HG03045 (cell line): Measurements from ENCODE around the gene DRAP1.

Experiments
- ATAC-seq: cut with Tn5 transposase; IDR thresholded peaks from one replicate; pipeline ENCODE4 v1.9.1; 2021; ENCODE audit warnings: mild to moderate bottlenecking, moderate library complexity; ENCODE audit not compliant: unreplicated experiment

DRAP1 gene

GRCh38 chr11:65919141-65919572 is at the start of gene DRAP1:
TSS of gene DRAP1 (plus strand) at chr11:65919426. CDS start at chr11:65919502, 76 bp downstream.
- ATAC-seq, result peak; percentile 79

- ATAC-seq, result no peak
These were observed 49.5 kb upstream of the DRAP1 start for GRCh38 chr11:65869643-65870306.

GRCh38 chr11:65870307-65870658 is 48.9 kb upstream of the DRAP1 start:
- ATAC-seq, result no peak

- ATAC-seq, result no peak
These were observed 48.2 kb upstream of the DRAP1 start for GRCh38 chr11:65870706-65871681.

- ATAC-seq, result no peak
These were observed 47.2 kb upstream of the DRAP1 start for GRCh38 chr11:65871811-65872548.

GRCh38 chr11:65872586-65873317 is 46.5 kb upstream of the DRAP1 start, which contains the start of gene EFEMP2:
TSS of gene EFEMP2 (minus strand) at chr11:65872800. CDS start at chr11:65872354, 446 bp downstream.
- ATAC-seq, result no peak

- peak; percentile 71 for ATAC-seq
These were observed 45.7 kb upstream of the DRAP1 start for GRCh38 chr11:65873318-65874156.

GRCh38 chr11:65879617-65880016 is 39.6 kb upstream of the DRAP1 start, which contains the start of gene CTSW:
TSS of gene CTSW (plus strand) at chr11:65879837. CDS start at chr11:65879855, 18 bp downstream.
- no peak for ATAC-seq

- ATAC-seq, result no peak
These were observed 39.2 kb upstream of the DRAP1 start for GRCh38 chr11:65880027-65880426.

GRCh38 chr11:65880844-65881421 is 38.3 kb upstream of the DRAP1 start:
- no peak for ATAC-seq

GRCh38 chr11:65882120-65883057 is 36.8 kb upstream of the DRAP1 start:
- no peak for ATAC-seq

GRCh38 chr11:65883058-65883761 is 36.0 kb upstream of the DRAP1 start:
- no peak for ATAC-seq

GRCh38 chr11:65883786-65884715 is 35.2 kb upstream of the DRAP1 start:
- no peak for ATAC-seq

- no peak for ATAC-seq
These were observed 34.5 kb upstream of the DRAP1 start for GRCh38 chr11:65884716-65885092.

GRCh38 chr11:65885231-65885630 is 34.0 kb upstream of the DRAP1 start:
- ATAC-seq, result no peak

- no peak for ATAC-seq
These were observed 33.3 kb upstream of the DRAP1 start for GRCh38 chr11:65885808-65886536.
